GM19099 (cell line): ENCODE data around the gene COX6A1.

Experiments
- POLR2A ChIP-seq: IDR thresholded peaks from 3 replicates; pipeline ENCODE4 v1.6.1; 2011; ENCODE audit warnings: low read depth; ENCODE audit not compliant: insufficient read length; ENCODE audit errors: extremely low read depth

The COX6A1 gene

DNA sequence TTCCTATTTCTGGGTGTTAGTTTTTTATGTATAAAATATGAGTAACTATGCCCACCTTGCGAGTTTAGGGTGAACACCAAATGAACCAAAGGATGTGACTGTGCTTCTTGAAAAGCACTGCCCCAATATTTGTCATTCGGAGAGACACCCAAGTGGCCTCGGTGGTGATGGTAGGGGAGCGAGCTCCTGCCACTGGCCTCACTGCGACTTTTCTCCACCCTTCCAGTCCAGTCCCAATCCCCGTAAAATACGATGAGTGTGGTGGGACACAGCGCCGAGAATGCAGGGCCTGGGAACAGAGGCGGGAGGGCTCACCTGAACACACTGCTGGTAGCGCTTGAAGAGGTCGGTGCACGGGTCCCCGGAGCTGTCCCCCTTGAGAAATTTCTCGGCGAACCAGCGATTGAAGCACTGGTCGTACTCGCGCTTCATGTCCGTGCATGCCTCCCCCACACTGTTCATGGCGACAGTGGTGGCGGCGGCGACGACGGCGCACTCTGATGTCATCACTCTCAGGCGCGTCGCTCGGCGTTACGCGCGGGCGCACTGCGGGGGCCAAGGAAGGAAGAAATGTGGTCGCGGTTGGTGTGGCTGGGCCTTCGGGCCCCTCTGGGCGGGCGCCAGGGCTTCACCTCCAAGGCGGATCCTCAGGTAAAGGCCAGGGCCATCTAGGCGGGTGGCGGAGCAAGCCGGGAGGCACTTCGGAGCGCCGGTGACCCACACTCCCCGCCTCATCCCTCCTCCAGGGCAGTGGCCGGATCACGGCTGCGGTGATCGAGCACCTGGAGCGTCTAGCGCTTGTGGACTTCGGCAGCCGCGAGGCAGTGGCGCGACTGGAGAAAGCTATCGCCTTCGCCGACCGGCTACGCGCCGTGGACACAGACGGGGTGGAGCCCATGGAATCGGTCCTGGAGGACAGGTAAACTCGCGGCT is 8.3 kb downstream of the COX6A1 start, which contains the start of the genes GATC and TRIAP1:
TSS of gene GATC (plus strand) at position 534 of the 933 bp plus-strand sequence. CDS start at position 571, 37 bp downstream.
TSS of gene TRIAP1 (minus strand) at position 474 of the 933 bp plus-strand sequence. CDS start at position 462, 12 bp downstream.
- TF ChIP-seq POLR2A, result peak; percentile 95

- TF ChIP-seq POLR2A, result no peak
Observed at GRCh38 chr12:120447992-120448391, 10.1 kb downstream of the COX6A1 start.

DNA sequence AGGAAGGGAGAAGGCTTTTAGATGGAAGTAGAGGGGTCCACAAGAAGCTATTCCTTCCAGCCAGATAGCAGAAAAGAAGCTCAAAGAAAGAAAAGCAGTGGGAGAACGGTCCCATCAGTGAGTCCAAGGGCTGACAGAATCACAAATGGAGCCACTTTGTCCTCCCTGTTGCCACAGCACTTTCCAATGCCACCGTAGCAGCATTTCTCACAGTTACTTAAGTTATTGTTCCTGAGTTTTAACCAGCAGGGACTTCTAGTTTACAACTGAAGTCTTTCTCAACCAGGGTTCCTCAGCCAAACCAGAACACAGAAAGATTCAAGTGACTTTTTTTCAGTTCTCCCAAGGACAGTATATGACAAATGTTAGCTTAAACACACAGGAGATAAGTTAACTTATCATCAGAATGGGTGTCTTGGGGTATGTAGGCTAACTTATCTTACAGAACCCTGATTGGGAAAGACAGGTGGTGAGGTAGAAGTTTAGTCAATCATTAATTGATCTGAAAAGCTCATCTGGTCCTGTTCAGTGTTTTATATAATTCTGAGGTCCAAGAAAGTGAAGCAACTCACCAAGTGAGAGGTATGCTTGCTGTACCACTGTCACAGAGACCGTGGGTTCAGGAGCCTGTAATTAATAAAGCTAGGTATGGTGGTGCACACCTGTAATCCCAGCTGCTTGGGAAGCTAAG is 15.3 kb downstream of the COX6A1 start:
- no peak for TF ChIP-seq POLR2A

DNA sequence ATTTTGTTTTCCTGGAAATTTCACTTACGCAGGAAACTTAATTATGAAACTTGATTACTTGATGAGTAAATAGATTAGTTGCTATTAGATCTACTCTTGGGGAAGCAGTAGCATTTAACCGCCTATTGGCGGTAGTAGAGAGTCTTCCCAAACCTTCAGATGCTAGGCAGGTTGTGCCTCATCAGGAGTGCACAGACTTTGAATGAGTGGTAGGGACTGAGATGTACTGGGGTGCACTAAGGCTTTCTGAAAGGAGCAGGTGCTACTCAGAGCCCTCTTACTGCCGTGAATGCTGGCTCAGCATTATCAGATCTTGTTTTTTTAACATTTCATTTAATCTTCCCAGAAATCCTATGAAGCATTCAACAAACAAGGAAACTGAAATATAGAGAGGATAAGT is 16.1 kb downstream of the COX6A1 start:
- TF ChIP-seq POLR2A, result no peak

DNA sequence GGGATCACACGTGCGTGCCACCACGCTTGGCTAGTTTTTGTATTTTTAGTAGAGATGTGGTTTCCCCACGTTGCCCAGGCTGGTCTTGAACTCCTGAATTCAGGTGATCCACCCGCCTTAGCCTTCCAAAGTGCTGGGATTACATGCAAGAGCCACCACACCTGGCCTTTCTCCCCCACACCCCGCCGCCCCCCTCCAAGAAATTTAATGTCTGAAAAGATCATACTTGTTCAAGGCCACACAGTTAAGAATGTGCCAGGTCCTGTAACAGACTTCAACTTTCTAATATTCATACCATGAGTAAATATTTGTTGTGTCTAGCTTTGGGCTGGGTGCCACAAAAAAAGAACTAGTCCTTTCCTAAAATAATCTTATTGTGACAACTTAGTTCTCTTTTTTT is 17.4 kb downstream of the COX6A1 start:
- no peak for TF ChIP-seq POLR2A

DNA sequence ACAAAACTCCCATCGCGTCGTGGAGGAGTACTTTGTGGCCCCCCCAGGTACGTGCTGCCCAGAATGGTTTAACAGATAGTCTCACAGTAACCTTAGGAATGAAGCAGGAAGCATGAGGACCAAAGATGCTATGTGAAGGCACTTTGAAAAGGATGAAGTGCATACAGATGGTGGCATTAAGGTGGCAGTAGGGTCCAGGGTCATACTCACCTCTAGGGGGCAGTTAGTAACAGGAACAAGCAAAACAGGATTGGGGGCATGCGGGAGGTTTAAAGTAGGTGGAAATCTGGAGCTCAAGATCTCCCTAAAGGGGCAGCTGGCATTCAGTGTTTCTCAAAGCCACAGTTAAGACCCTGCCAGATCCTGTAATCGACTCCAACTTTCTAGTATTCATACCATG is 19.2 kb downstream of the COX6A1 start:
- TF ChIP-seq POLR2A, result no peak

- no peak for TF ChIP-seq POLR2A
Observed at GRCh38 chr12:120460157-120460556, 22.2 kb downstream of the COX6A1 start.

DNA sequence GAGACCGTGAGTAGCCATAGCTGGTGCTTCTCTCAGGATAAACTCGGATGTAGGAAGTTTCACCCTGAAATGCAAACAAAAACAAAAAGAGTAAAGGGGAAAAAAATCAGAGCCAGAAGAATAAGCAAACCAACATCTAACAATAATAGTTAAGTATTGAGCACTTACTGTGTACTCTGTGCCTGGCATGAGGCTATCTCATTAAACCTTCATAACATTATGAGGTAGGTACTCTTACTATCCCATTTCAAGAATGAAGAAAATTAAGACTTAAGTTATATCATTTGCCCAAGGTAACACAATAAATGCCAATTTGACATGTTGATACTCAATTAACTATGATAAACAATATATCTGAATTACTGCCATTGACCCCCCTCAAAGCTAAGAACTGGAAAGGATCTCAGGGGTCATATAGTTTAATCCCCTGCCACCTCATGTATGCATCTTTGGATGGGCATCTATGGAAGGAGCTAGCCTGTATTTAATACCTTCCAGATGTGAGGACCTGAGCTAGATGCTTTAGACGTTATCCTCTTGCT is 24.3 kb downstream of the COX6A1 start:
- no peak for TF ChIP-seq POLR2A

DNA sequence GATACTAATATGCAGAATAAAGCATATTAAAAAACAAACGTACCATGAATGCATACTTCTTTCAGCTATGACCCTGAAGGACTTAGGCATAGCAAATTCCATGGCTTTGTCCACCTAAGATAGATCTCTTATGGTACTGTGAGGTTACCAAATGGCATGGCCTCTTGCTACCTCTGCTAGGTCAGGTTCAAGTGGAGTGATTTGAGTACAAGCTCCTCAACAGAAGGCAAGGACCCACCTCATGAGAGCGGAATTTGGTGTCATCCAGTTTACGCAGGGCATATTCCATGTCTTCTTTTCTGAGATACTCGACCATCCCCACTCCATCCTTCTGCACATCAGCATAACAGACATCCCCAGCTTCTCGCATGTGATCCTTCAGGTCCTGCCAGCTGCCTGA is 25.8 kb downstream of the COX6A1 start:
- no peak for TF ChIP-seq POLR2A

- TF ChIP-seq POLR2A, result no peak
Observed at GRCh38 chr12:120465756-120466155, 27.8 kb downstream of the COX6A1 start.

DNA sequence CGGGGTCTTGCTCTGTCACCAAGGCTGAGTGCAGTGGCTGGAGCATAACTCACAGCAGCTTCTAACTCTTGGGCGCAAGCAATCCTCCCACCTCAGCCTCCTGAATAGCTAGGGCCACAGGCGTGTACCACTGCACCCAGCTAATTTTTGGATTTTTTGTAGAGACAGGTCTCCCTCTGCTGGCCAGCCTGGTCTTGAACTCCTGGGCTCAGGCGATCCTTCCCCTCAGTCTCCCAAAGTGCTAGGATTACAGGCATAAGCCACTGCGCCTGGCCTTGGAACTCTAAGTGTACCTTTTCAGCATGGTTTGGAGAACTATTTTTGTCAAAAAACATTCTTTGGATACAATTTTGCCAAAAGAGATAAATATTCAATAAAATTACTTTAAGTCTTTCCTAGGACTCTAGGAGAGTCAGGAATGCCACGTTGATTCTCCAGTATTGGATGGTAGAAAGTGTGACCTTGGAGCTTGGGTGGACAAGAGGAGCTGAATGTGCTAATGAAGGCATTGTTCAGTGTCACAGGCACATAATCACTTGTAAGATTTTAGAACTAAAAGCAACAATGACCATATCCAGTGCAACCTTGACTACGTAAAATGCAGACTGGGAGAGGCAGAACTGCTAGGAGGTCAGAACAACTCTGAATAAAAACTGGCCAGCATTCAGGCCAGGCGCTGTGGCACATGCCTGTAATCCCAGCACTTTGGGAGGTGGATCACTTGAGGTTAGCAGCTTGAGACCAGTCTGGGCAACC is 28.8 kb downstream of the COX6A1 start:
- TF ChIP-seq POLR2A, result no peak

DNA sequence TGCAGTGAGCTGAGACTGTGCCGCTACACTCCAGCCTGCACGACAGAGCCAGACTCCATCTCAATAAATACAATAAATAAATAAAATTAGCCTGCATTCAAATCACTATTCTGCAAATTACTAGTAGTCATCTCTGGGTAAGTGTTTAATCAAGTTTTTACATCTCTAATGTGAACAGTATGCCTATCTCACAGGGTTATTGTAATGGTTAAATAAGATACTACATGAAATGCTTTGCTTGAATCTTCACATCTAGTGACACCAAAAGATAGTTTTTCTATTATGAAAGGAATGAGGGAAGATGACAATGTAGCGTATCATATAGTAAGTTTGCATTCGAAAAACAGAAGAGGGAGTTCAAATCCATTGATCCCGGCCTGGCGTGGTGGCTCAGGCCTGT is 29.5 kb downstream of the COX6A1 start:
- no peak for TF ChIP-seq POLR2A

- TF ChIP-seq POLR2A, result peak; percentile 48
Observed at GRCh38 chr12:120468325-120468820, 30.5 kb downstream of the COX6A1 start.

DNA sequence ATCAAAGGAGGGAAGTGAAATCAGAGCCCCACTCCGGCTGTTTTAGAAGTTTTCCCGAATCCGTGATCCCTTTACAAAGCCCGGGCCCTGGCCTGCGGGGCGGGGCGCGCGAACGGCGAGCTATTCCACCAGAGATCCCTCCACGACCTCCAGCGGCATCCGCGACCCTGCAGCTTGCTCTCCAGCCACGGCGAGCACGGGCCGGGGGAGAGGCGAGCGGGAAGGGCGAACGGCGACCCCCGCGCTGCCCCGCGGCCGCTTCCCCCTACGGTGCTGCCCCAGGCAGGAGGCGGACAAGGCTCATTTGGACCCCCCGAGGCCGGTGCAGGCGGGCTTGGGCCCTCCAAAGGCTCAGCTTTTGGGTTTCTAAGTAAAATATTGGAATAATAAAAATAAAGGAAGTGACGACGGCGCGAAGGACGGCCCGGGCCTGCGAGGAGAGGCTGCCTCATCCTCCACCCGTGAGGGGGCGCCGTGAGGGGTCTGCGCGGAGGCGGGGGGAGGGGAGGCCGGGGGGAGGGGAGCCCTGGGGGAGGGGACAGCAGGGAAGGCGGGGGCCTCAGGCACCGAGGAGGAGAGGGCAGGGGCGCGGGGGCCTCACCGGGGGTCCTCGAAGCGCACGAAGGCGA is 31.0 kb downstream of the COX6A1 start:
- TF ChIP-seq POLR2A, result no peak
